Ovary (tissue), 3 donors: ENCODE data around the gene LCE3E.

Experiments used
- CTCF ChIP-seq, 3 donors: fragments of 450-650 bp in 2 of 3; fragments of 200-600 bp in 1 of 3; IDR thresholded peaks; one replicate each; pipeline versions ENCODE4 v1.5.1 to v1.8.0; 2016 to 2022; ENCODE audit warnings: antibody characterized with exemption in 3 of 3, mild to moderate bottlenecking in 1 of 3
- EP300 ChIP-seq: sonication (generic); formaldehyde crosslinking; IDR thresholded peaks from one replicate; pipeline ENCODE4 v1.6.1; 2017; ENCODE audit warnings: antibody characterized with exemption
- POLR2A ChIP-seq: fragments of 450-650 bp; IDR thresholded peaks from one replicate; pipeline ENCODE4 v1.6.1; 2017; ENCODE audit warnings: antibody characterized with exemption, mild to moderate bottlenecking, moderate library complexity
- donor health status: DM: no; HTN: no; CAD: no.

GRCh38 chr1:152517237-152517811, 49.3 kb downstream of the LCE3E start:
- no peak for TF ChIP-seq CTCF (IDR thresholded peaks at IDR 0.05)
- no peak for TF ChIP-seq EP300
- no peak for TF ChIP-seq POLR2A
